ENCODE data around the gene ARHGAP31. TPM values are rescaled to one million over a fixed set of nuclear protein-coding genes. Genes with fewer than 3 reads are reported as not detected.
"Not testable (repeated sequence)": the region's sequence is repeated elsewhere in the genome, so short reads cannot be mapped to it uniquely, and the experiment has no call there.

Gene ARHGAP31
- total RNA-seq, 1 donor from 2014 or later: 4.2 TPM

- no peak for DNase-seq (ENCODE audit: low read depth)
These were observed 895 bp upstream of the ARHGAP31 start for GRCh38 chr3:119293105-119293870.

- no peak for DNase-seq (ENCODE audit: low read depth)
These were observed 801 bp downstream of the ARHGAP31 start for GRCh38 chr3:119294696-119295671.

GRCh38 chr3:119295816-119296726 lies 1.9 kb downstream of the ARHGAP31 start:
- DNase-seq (ENCODE audit: low read depth): no peak

GRCh38 chr3:119296727-119297122 lies 2.5 kb downstream of the ARHGAP31 start:
- no peak for DNase-seq (ENCODE audit: low read depth)

GRCh38 chr3:119297169-119297568 lies 3.0 kb downstream of the ARHGAP31 start:
- DNase-seq (ENCODE audit: low read depth): no peak

- no peak for DNase-seq (ENCODE audit: low read depth)
These were observed 4.4 kb downstream of the ARHGAP31 start for GRCh38 chr3:119298565-119298941.

GRCh38 chr3:119300991-119301391 lies 6.8 kb downstream of the ARHGAP31 start:
- no peak for DNase-seq (ENCODE audit: low read depth)

GRCh38 chr3:119301662-119302061 lies 7.5 kb downstream of the ARHGAP31 start:
- DNase-seq (ENCODE audit: low read depth): no peak

- no peak for DNase-seq (ENCODE audit: low read depth)
These were observed 8.7 kb downstream of the ARHGAP31 start for GRCh38 chr3:119302697-119303551.

- DNase-seq (ENCODE audit: low read depth): peak; percentile 93
These were observed 10.1 kb downstream of the ARHGAP31 start for GRCh38 chr3:119304201-119304713.

GRCh38 chr3:119305286-119305685 lies 11.1 kb downstream of the ARHGAP31 start:
- DNase-seq (ENCODE audit: low read depth): peak; percentile 12

GRCh38 chr3:119306378-119306777 lies 12.2 kb downstream of the ARHGAP31 start:
- not testable (repeated sequence) for DNase-seq (ENCODE audit: low read depth)

GRCh38 chr3:119308355-119308754 lies 14.2 kb downstream of the ARHGAP31 start:
- peak; percentile 69 for DNase-seq (ENCODE audit: low read depth)

- DNase-seq (ENCODE audit: low read depth): no peak
These were observed 15.4 kb downstream of the ARHGAP31 start for GRCh38 chr3:119309591-119309990.

- peak; percentile 97 for DNase-seq (ENCODE audit: low read depth)
These were observed 15.9 kb downstream of the ARHGAP31 start for GRCh38 chr3:119310071-119310470.

- peak; percentile 42 for DNase-seq (ENCODE audit: low read depth)
These were observed 17.1 kb downstream of the ARHGAP31 start for GRCh38 chr3:119311081-119311925.

- peak; percentile 82 for DNase-seq (ENCODE audit: low read depth)
These were observed 19.3 kb downstream of the ARHGAP31 start for GRCh38 chr3:119313461-119313860.

- DNase-seq (ENCODE audit: low read depth): no peak
These were observed 20.6 kb downstream of the ARHGAP31 start for GRCh38 chr3:119314821-119315220.
